AML-193 (cell line): ENCODE results near the gene DEPP1.

Experiments used
- DNase-seq, 2 experiments: peaks; one replicate each; lab custom pipeline; 2025; lab: John Stamatoyannopoulos, UW

Gene DEPP1

GRCh38 chr10:44966816-44967509 is 11.6 kb downstream of the DEPP1 start:
- DNase-seq = no peak

GRCh38 chr10:44966129-44966815 is 12.3 kb downstream of the DEPP1 start:
- no peak for DNase-seq

DNA sequence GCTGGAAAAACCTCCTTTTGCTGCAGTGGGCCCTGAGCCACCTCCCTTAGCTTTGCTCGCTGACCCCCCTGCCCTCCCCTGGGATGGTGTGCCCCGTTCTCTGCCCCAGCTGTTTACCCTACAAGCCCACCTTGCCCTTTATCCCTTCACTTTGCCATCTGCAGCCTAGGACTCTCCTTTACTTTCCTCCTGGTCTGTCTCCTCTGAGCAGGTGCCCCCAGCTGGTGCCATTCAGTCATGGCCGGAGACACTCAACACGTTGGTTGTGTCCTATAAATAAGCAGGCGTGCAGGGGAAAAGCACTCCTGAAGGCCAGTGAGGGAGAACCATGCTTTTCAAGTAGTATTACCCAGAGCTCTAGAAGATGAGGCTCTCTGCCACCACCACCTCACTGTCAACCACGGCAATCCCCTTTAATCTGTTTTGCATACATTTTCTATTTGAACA is 12.9 kb downstream of the DEPP1 start:
- DNase-seq = no peak

GRCh38 chr10:44965104-44965503 is 13.5 kb downstream of the DEPP1 start:
- no peak for DNase-seq

- DNase-seq = no peak
Observed at GRCh38 chr10:44963772-44964633, 14.6 kb downstream of the DEPP1 start.

DNA sequence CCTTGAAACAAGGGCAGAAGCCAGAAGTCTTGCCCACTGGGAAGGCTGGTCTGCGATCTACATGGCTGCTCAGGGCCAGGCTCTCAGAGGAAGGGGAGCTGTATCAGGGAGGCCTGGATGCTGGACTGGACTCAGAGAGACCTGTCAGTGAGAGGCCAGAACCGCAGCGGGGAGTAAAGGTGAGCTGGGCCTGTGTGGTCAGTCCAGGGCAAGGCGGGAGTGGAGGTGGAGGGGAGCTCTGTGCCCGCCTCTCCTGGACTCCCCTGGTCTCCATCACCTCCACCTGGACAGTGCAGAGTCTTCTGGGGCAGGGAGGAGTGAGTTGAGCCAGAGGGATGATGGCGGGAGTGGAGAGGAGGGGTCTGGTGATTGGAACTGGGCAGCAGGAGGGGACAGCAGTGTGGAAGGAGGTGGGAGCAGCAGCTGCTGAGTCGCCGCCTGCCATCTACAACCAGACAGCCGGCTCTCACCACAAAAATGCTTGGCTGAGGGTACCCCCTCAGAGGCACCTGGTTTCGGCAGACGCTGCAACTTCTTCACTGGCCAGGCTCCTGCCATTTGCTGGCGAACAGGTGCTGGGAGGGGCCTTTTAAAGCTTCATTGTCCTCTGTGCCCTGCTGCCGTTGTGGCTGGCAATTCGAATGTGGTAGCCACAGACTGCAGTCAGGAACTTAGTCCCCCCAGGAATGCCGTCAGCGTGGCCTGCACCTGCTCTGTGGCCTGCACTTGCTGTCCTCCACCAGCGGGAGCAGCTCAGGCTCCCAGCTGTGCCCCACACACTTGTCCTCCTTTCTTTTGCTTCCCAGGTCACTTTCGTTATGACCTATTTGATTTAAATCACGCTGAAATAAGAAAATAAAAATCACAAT is 15.5 kb downstream of the DEPP1 start:
- DNase-seq = peak; percentile 37 to 46

- no peak for DNase-seq
Observed at GRCh38 chr10:44961931-44962750, 16.5 kb downstream of the DEPP1 start.

DNA sequence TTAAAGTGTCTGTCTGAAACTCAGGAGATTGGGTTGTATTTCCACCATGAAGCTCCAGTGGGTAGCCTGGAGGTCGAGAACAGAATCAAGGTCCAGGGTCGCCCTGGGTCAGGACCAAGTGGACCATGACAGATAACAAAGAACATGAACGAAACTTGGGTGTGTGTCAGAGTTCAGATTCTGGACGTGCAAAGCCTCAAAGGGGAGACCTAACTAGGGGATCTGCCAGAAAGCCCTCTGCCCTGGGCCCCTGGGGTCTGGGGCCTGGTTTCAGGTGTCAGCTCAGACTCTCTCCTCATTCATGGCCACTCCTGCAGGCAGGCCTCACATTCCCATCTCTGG is 17.4 kb downstream of the DEPP1 start:
- no peak for DNase-seq

- peak; percentile 19 to 33 for DNase-seq
Observed at GRCh38 chr10:44960482-44961229, 18.0 kb downstream of the DEPP1 start.

DNA sequence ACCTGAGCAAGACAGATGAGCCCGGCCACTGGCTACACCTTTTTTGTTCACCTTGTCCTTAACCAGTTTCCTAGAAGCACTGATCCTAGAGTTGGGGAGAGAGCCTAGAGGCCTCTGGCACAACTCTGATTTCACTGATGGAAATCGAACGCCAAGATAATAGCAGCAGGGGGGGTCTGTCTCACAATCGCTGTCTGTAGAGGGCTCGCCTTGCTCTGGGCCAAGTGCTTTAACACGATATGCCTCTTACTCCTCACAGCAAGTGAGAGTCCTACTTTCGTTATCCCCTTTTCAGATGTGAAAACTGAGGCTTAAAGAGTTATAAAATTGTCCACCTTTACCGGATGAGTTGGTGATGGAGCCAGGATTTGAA is 18.5 kb downstream of the DEPP1 start:
- DNase-seq = no peak

- DNase-seq = peak; percentile 65 to 70
Observed at GRCh38 chr10:44959247-44960087, 19.1 kb downstream of the DEPP1 start, which contains the start of gene RASSF4. Gene RASSF4 (plus strand): TSS chr10:44959802. CDS start chr10:44970203, 10,401 bp downstream.

- DNase-seq = no peak
Observed at GRCh38 chr10:44958898-44959246, 19.7 kb downstream of the DEPP1 start.

DNA sequence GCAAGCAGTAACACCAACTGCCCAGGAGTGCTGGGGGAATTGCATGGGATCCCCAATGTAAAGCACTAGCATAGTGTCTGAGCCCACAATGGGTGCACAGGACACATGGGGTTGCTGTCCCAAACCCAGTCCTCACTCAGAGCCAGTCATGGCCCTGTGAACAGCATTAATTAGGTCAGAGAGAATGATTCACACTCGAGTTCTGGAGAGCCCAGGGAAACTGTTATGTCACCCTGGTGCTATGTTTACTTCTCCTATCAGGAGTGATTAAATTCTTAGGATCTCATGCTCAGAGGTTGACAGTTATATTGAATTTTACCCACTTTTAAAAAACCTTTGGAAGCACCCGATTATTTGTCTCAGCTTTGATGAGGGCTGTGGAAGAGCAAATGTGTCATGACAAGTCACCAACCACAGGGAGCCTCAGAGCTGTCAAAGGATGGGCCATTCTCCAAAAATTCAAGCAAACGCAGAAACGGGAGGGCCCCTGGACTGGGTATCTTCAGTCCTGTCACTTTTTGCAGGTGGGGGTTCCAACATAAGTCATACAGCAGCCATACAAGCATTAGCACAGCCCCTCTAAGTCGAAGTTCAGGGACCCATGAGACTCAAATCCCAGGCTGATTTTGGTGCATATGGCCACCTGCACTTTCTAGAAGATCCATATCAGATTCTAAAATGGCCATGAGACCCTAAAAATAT is 20.3 kb downstream of the DEPP1 start:
- peak; percentile 10 to 30 for DNase-seq

DNA sequence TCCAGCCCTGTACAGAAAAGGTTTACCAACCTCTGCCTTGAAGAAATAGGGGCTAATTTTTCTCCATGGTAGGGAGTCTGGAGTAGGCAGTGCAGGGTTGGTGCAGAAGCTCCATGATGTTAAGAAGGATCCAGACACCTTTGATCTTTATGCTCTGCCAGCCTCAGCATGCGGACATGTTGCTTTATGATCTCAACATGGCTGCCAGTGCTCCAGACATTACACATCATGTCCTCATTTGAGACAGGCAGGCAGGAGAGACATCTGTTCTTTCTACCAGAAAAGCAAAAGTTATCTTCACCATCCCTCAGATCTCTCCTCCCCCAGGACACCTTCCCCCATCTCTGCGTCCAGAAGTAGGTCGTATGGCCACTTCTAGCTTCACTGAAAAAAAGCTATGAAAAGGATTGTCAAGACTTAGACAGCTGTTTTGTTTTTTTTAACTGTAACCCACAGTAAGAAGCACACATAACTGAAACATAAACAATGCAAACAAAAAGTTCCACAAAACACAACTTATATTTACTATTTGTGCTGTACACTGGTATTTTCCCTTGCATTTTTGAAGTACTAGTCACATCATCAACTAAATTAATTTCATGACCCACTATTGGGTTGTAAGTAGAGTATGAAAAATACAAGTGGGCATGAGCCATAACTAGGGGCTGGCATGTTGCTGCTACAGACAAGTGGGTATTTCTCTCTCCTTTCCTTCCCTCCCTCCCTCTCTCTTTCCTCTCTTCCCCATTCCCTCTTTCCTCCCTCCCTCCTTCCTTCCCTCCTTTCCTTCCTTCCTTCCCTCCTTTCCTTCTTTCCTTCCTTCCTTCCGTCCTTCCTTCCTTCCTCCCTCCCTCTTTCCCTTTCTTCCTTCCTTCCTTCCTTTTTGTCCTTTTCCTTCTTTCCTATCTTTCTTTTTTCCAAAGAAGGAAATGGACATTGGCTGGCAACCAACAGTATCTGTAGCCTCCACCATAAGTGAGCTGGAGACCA is 21.6 kb downstream of the DEPP1 start:
- no peak for DNase-seq

GRCh38 chr10:44956226-44956625 is 22.4 kb downstream of the DEPP1 start:
- no peak for DNase-seq

- no peak for DNase-seq
Observed at GRCh38 chr10:44955413-44956070, 23.1 kb downstream of the DEPP1 start.

DNA sequence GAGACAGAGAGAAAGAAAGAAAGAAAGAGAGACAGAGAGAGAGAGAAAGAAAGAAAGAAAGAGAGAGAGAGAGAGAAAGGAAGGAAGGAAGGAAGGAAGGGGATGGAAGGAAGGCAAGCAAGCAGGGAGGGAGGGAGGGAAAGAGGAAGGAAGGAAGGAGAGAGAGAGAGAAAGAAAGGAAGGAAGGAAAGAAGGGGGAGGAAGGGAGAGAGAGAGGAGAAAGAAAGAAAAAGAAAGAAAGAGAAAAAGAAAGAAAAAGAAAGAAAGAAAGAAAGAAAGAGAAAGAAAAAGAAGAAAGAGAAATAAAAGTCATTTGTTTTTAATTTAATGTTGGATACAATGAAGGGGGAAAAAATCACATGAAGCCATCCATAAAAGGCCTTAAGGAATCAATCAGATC is 23.6 kb downstream of the DEPP1 start:
- no peak for DNase-seq
